OCI-LY3 (cell line): Measurements from ENCODE around the gene CDHR5.

Source experiments
- H2AFZ ChIP-seq: fragments of 200-600, 300-600 bp; shearing (Covaris generic); 2 replicates; pipeline ENCODE4 v1.6.0; 2014; ENCODE audit warnings: antibody characterized with exemption, low read depth, low read length
- H3K27ac ChIP-seq: fragments of 200-600, 300-600 bp; sonication (generic); 2 replicates; pipeline ENCODE4 v1.5.1; 2014; ENCODE audit warnings: mild to moderate bottlenecking, low read length, moderate library complexity, mixed read lengths
- H3K27me3 ChIP-seq: fragments of 200-600, 300-600 bp; sonication (generic); 2 replicates; pipeline ENCODE4 v1.6.1; 2014; ENCODE audit warnings: low read depth, low read length, mixed read lengths
- H3K36me3 ChIP-seq: fragments of 200-600, 300-600 bp; sonication (generic); replicated peaks from 2 replicates; pipeline ENCODE3; 2014; ENCODE audit warnings: low read depth, low read length, mixed read lengths
- H3K4me1 ChIP-seq: fragments of 300-600, 200-600 bp; sonication (generic); 2 replicates; pipeline ENCODE4 v1.6.1; 2014; ENCODE audit warnings: low read length, mixed read lengths
- H3K4me2 ChIP-seq: fragments of 200-600, 300-600 bp; sonication (generic); 2 replicates; pipeline ENCODE4 v1.6.1; 2014; ENCODE audit warnings: low read length, mixed read lengths
- H3K4me3 ChIP-seq: fragments of 300-600, 200-600 bp; sonication (generic); 2 replicates; pipeline ENCODE4 v1.5.1; 2014; ENCODE audit warnings: antibody characterized with exemption, mild to moderate bottlenecking, low read length, moderate library complexity
- H3K79me2 ChIP-seq: fragments of 300-600, 200-600 bp; shearing (Covaris generic); 2 replicates; pipeline ENCODE4 v1.6.1; 2014; ENCODE audit warnings: mild to moderate bottlenecking, low read length, mixed read lengths
- H3K9ac ChIP-seq: fragments of 300-600, 200-600 bp; shearing (Covaris generic); 2 replicates; pipeline ENCODE4 v1.6.0; 2014; ENCODE audit warnings: mild to moderate bottlenecking, low read length, moderate library complexity
- H3K9me3 ChIP-seq: fragments of 200-600, 300-600 bp; shearing (Covaris generic); 2 replicates; pipeline ENCODE4 v1.6.1; 2014; ENCODE audit warnings: low read length, mixed read lengths; ENCODE audit not compliant: insufficient read depth
- H4K20me1 ChIP-seq: fragments of 200-600, 300-600 bp; sonication (generic); 2 replicates; pipeline ENCODE4 v1.6.1; 2016; ENCODE audit warnings: low read length, mixed read lengths; ENCODE audit not compliant: insufficient read depth
- EZH2phosphoT487 ChIP-seq: fragments of 200-600 bp; shearing (Covaris generic); IDR thresholded peaks from 2 replicates; pipeline ENCODE4 v1.6.1; 2018; ENCODE audit warnings: antibody characterized with exemption, mixed run types, low read depth
- TF ChIP-seq, protein P1 (sequence below): fragments of 200-600, 300-600 bp; sonication (generic); IDR thresholded peaks from 2 replicates; pipeline ENCODE4 v1.5.1; 2014; ENCODE audit warnings: antibody characterized with exemption, low read length, low read depth

CDHR5 gene

DNA sequence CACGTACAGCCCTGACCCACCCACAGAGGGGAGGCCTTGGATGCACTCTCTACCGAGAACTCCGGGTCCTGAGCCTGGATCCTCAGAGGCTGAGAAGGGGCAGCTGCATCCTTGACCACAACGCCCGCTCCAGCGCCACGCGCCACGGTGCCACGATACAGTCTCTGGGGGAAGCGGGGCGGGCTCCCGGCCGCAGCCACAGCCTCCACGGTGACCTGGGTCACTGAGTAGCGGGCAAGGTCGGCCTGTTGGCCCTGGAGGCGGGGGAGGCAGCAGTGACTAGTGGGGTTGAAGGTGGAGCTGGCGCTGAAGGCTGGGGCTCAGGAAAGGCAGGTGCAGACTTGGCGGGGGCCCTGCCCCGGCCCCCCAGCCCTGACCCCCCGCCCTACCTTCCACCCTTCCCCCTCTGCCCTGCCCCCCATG lies 5.1 kb downstream of the CDHR5 start:
- no peaks in the 10 kb centered on the region for H4K20me1 ChIP-seq
- peaks cover 5% of the 10 kb centered on the region; the same call in 1 of the 2 replicates for H3K79me2 ChIP-seq
- no peak overlapping the region for H3K27ac ChIP-seq
- no peaks in the 10 kb centered on the region for H3K36me3 ChIP-seq
- no peak overlapping the region for H3K9ac ChIP-seq
- no peak overlapping the region for H2AFZ ChIP-seq
- H3K4me1 ChIP-seq: peaks cover 18% of the 10 kb centered on the region
- H3K4me3 ChIP-seq: no peak overlapping the region
- TF ChIP-seq, protein P1, sequence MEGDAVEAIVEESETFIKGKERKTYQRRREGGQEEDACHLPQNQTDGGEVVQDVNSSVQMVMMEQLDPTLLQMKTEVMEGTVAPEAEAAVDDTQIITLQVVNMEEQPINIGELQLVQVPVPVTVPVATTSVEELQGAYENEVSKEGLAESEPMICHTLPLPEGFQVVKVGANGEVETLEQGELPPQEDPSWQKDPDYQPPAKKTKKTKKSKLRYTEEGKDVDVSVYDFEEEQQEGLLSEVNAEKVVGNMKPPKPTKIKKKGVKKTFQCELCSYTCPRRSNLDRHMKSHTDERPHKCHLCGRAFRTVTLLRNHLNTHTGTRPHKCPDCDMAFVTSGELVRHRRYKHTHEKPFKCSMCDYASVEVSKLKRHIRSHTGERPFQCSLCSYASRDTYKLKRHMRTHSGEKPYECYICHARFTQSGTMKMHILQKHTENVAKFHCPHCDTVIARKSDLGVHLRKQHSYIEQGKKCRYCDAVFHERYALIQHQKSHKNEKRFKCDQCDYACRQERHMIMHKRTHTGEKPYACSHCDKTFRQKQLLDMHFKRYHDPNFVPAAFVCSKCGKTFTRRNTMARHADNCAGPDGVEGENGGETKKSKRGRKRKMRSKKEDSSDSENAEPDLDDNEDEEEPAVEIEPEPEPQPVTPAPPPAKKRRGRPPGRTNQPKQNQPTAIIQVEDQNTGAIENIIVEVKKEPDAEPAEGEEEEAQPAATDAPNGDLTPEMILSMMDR: no peak
- no peak for TF ChIP-seq EZH2phosphoT487
- no peaks in the 10 kb centered on the region for H3K9me3 ChIP-seq
- no peaks in the 10 kb centered on the region for H3K27me3 ChIP-seq
- no peak overlapping the region for H3K4me2 ChIP-seq

DNA sequence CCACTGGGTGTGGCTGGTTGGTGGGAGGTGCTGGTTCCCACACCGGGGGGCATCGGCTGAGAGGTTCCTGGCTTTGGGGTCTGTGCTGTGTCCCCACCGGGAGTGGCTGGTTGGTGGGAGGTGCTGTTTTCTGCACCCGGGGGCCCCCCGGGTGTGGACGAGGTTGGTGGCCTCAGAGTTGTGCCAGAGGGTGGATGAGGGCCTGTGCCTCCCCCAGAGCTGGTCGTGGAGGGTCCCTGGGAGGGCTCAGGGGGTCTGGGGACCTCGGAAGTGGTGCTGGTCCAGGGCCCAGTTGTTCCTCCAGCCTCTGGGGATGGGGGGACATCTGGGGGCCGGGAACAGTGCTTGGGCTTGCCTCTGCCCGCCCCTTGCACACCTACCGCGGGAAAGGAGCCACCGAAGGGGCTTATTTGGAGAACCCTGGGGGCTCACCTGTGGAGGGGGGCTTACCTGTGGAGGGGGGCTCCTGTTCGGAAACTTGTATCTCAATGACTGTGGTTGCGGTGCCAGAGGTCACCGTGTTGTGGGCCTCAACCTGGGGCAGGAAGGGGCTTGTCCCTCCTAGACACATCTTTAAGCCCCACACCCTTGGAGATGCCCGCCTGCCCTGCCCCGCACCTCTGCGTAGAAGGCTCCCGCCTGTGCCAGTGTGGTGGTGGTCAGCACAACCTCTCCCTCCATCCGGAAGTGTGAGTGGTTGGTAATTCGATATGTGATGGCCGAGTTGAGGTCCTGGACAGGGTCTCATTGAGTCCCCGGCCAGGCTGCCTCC lies 5.7 kb downstream of the CDHR5 start:
- no peak overlapping the region for H3K4me3 ChIP-seq
- H3K9ac ChIP-seq: no peak overlapping the region
- TF ChIP-seq, protein P1: no peak
- no peak for TF ChIP-seq EZH2phosphoT487
- 0 out of 2 replicates have a peak, but pooled peaks cover 2% of the 10 kb centered on the region for H4K20me1 ChIP-seq
- H2AFZ ChIP-seq: no peak overlapping the region
- no peaks in the 10 kb centered on the region for H3K36me3 ChIP-seq
- H3K79me2 ChIP-seq: peaks cover 5% of the 10 kb centered on the region; the same call in 1 of the 2 replicates
- no peaks in the 10 kb centered on the region for H3K9me3 ChIP-seq
- H3K27me3 ChIP-seq: no peaks in the 10 kb centered on the region
- no peak overlapping the region for H3K27ac ChIP-seq
- H3K4me1 ChIP-seq: peaks cover 20% of the 10 kb centered on the region
- no peak overlapping the region for H3K4me2 ChIP-seq

DNA sequence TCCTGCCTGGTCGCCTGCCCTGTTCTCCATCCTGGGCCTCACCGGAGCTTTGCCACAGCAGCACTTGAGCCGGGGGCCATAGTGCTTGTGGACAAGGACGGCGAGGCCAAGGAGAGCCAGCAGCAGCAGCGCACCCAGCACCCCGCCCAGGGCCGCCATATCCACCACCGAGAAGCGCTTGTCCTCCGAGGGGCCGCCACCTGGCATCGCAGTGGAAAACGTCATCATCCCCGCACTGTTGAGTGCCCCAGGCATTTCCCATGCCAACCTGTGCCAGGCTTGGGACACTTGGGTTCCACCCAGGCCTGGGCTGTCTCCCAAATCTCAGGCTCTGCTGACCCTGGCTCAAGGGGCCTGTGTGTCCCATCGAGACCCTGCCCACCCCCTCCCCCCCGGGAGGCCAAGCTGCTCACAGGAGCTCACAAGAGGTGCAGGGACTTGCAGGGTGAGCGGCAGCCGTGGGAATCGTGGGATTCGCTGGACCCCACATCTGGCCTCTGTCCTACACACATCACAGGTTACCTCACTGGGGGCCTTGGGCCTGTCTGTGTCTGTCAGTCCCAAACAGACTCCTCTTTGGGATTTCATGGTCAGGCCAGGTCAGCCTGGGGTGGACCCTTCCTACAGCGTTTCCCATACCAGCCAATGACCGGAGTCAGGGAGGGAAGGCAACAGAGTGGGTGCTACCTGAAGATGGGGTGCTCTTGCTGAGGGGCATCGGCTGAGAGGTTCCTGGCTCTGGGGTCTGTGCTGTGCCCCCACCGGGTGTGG lies 6.7 kb downstream of the CDHR5 start:
- TF ChIP-seq, protein P1: no peak
- Histone ChIP-seq H3K4me1 (peaks cover 20% of the 10 kb centered on the region), H3K27ac (no peak overlapping the region), H2AFZ (no peak overlapping the region), H3K9ac (no peak overlapping the region), H3K36me3 (peaks cover 3% of the 10 kb centered on the region), H3K27me3 (no peaks in the 10 kb centered on the region), H3K79me2 (peaks cover 5% of the 10 kb centered on the region; the same call in 1 of the 2 replicates), H4K20me1 (peaks cover 10% of the 10 kb centered on the region), H3K4me2 (no peak overlapping the region), H3K4me3 (no peak overlapping the region), H3K9me3 (no peaks in the 10 kb centered on the region)

DNA sequence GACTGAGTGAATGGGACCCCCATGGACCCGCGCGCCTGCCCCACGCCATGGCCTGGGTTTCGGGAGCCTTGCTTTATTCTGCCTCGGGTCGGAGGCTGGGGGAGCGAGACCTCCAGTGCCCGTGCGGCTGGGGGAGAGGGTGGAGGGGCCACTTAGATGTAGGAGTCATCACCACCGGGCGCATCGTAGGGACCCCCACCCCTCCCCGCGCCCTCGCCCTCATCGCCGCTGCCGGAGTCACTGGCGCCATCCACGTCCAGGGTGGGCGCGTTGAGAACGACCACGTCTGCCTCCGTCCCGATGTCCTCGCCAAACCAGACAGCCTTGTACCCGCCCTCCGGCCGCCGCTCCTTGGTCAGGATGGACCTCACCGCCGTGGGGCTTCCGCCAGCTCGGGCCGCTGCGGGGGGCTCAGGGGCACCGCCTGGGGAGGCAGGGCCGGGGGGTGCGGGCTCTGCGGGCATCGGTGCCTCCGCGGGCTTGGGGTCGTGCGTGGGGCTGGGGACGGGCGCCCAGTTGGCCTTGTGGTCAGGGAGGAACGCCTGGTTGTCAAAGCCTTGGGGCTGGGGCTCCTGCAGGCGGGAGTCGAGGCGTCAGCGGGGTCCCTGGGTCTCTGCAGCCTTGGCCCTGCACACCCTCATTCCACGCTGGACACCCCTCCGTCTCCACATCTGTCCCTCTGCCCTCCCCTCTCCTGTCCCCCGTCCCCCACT lies 7.4 kb downstream of the CDHR5 start:
- H3K27me3 ChIP-seq: no peaks in the 10 kb centered on the region
- peak overlapping the region; percentile 84; the same call in 1 of the 2 replicates for H3K4me2 ChIP-seq
- peaks cover 5% of the 10 kb centered on the region; the same call in 1 of the 2 replicates for H3K79me2 ChIP-seq
- peaks cover 20% of the 10 kb centered on the region for H3K4me1 ChIP-seq
- no peak overlapping the region for H2AFZ ChIP-seq
- TF ChIP-seq, protein P1: no peak
- no peak for TF ChIP-seq EZH2phosphoT487
- H4K20me1 ChIP-seq: peaks cover 17% of the 10 kb centered on the region
- H3K9ac ChIP-seq: no peak overlapping the region
- no peaks in the 10 kb centered on the region for H3K9me3 ChIP-seq
- H3K27ac ChIP-seq: no peak overlapping the region
- peaks cover 9% of the 10 kb centered on the region for H3K36me3 ChIP-seq
- H3K4me3 ChIP-seq: no peak overlapping the region
